GM19240 (cell line): ENCODE measurements around the gene ZNF550.

Experiments used
- DNase-seq: peaks from one replicate; pipeline ENCODE4 v3.0.0; 2011; ENCODE audit warnings: low spot score; ENCODE audit not compliant: insufficient read length

ZNF550 gene

DNA sequence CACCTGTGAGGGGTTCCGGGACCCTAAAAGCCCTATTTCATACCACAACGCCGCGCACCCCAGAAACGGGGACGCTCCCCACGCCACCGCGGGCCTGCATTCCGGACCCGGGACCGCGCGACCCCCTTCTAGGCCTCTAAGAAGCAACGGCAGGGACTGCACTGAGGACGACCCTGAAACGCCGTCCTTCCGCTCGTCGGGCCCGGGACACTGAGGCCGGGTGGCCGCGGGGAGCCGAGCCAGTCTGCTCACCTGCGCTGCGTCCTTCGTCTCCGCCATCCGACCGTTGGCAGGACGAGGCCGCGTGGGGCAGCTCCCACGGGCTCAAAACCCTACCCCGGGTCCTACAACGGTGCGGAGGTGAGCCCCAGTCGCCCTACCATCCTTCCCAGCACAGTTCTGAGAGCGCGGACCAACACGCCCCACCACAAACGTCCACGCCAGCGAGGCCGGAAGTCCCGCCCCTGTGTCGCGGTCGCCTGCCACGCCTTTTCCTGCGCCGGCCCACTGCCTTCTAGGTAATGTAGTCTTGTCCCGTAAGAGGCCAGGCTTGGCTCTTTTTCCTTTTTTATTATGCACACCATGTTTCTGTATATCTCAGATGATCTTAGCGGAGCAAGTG, at the start of gene ZNF550:
ZNF550 (minus strand) TSS at position 460 of the 622 bp plus-strand sequence; CDS start at position 279, 181 bp downstream.
- peak; percentile 56 for DNase-seq

DNA sequence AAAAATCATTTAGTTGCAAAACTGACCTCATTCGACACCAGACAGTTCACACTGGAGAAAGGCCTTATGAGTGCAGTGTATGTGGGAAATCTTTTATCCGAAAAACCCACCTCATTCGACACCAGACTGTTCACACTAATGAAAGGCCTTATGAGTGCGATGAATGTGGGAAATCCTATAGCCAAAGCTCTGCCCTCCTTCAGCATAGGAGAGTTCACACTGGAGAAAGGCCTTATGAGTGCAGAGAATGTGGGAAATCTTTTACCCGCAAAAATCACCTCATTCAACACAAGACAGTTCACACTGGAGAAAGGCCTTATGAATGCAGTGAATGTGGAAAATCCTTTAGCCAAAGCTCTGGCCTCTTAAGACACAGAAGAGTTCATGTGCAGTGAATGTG, 47.3 kb upstream of the ZNF550 start:
- no peak for DNase-seq

DNA sequence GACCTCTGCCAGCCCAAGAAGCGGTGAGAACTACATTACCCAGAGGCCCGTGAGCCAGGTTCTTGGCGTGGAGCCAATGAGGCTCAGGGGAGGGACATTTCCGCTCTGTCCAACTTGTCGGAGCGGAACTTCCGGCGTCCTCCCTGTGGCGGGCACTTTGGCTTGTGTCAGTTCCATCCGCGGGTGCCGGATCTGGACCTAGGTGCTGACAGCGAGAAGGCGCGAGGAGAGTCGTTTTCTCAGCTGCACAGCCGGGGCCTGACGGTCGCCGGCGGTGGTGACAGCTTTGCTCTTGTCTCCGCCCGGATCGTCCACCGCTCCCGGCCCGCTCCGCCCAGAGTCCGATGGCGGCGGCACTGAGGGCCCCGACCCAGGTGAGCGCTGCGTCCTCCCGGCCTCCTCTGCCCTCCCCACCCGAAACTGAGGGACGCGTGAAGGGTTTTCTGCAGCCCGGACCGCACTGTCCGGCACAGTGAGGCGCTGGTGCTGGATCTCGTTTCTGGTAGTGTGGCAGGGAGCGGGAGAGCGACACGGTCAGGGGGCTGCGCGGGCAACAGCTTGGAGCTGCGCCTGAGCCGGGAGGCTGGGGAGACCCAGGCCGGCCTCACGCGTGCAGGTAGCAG, 40.2 kb upstream of the ZNF550 start, which contains the start of gene ZNF530:
ZNF530 (plus strand) TSS at position 125 of the 623 bp plus-strand sequence. CDS start 4,461 bp downstream, outside the sequence.
- DNase-seq: peak; percentile 83

DNA sequence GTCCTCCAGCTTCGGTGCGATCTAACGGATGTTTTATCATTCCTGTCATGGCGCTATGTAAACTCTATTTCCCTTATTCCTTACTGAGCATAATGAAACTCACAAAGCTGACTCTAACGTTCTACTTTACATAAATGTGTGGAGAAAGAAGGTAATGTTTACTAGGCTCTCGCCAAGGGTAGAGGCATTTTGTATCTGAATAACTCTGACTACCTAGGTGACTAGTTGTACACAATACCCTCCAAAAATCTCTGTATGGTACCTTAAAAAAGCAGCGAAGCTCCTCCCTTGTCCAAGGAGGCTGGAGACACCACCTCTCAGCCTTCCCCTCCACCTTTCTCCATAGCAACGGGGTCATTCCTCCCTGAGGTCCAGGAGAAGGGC, 39.7 kb upstream of the ZNF550 start:
- DNase-seq: no peak

DNA sequence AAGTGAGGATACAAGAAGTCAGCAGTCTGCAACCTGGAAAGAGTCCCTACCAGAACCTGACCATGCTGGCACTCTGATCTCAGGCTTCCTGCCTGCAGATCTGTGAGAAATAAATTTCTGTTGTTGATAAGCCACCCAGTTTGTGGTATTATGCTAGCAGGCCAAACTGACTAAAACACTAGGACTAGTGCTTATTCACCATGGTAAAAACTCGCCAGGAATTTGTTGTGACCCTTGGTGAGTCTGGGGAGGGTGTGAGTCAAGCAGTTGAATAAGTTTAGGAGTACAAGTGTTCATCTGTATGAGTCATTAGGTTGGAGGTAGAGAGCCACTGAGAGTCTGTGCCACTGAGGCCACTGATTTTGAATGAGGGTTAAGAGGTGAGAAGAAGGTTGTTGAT, 27.9 kb upstream of the ZNF550 start:
- no peak for DNase-seq

DNA sequence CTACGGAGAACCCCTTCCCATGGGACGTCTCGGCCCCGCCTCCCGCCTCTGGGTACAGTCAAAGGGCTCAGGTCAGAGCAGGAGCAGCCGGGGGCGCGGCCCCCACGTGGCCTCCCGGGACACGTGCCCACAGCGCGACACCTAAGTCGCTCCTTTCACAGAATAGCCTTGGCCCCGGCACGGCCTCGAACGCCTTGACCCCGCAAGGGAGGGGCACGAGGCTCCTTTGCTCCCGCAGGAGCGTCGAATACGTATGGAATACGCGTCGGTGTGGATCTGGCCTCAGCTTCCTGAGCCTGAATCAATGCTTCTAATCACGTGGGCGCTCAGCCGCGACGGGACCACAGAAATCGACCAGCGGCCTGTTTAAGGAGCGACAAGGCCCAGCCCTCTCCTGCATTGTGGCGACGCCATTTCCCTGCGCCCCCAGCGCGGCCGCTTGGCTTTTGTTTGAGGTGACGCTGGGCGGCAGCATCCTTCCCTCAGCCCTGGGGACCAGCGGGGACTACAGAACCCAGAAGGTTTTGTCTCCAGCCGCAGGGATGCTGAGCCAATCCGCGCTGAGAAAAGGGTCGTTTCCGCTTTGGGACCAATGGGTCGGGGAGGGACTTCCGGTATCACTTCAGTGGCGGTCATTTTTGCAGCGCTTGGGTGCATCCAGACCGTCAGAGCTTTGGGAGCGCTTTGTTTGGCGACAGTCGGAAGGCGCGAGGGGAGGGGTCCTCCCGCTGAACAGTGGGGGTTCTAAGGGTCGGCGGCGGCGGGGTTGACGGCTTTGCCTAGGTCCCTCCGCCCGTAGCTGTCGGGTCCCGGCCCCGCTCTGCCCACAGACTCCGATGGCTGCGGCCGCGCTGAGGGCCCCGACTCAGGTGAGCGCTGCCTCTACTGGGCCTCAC, 24.1 kb upstream of the ZNF550 start, which contains the start of gene ZIK1:
ZIK1 (plus strand) TSS at position 625 of the 896 bp plus-strand sequence; CDS start at position 837, 212 bp downstream.
- peak; percentile 72 for DNase-seq

DNA sequence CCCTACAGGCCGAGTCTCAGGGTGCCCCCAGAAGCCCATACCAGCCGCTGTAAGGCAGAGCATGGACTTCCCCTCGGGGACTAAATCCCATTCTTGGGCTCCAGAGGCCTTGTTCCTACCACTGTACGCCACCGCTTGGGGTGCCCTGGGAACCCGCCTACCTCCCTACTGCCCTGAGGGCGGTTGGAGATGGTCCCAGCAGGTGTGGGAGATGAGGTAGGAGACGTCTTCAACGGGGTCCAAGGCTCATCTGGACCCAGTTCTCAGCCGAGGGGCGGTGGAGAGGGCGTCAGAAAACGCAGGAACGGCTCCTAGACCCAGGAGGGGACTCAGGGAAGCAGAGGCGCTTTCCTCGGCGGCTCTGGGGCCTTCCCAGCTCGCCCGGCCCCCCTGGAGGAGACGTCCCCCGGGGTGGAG, 23.4 kb upstream of the ZNF550 start:
- DNase-seq: no peak

DNA sequence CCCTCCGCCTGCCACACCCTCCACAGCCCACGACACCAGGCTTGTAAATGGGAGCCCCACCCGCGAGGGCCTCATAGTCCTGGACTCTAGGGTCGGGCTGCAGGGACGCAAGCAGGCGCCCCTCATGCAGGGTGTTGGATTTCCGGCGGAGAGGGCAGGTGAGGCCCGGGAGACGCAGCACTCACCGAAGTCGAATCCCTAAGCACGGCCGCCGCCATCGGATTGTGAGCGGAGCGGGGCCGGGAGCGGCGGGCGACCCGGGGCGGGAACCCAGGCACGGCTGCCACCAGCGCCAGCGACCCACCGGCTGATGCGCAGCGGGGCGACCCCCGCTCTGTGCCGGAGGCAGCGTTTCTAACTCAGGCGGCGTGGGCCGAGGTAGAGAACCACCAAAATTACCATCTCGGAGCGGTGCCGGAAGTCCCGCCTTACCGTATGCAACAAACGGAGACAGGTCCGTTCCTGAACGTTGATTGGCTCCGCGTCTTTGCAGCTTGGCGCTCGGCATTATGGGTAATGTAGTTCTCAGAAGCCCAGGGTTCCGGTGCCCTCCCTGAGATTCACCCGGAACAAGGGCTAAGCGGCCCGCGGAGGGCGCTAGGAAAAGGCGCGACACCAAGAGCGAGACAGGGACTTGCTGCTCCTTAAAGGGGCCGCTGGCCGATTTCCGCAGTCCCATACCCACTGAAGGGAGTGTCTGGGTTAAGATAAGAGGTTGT, 19.0 kb upstream of the ZNF550 start, which contains the start of gene ZNF416:
ZNF416 (minus strand) TSS at position 425 of the 719 bp plus-strand sequence; CDS start at position 218, 207 bp downstream.
- peak; percentile 95 for DNase-seq

DNA sequence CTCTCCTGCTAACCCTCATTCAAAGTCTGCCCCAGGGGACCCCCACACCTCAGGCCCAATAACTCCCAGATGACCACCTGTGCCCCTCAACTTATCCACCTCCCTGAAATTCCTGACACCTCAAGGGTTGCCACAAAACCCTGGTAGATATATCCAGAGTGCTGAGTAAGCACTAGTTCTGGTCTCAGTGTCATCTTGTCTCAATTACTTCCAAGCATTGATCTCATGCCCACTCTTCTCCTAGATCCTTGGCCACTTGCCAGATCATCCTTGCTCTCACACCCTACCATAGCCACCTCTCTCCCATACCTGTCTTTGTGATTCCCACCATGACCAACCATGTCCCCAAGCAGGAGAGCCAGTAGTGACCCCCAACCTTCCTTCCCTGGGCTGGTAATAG, 17.0 kb upstream of the ZNF550 start:
- no peak for DNase-seq

DNA sequence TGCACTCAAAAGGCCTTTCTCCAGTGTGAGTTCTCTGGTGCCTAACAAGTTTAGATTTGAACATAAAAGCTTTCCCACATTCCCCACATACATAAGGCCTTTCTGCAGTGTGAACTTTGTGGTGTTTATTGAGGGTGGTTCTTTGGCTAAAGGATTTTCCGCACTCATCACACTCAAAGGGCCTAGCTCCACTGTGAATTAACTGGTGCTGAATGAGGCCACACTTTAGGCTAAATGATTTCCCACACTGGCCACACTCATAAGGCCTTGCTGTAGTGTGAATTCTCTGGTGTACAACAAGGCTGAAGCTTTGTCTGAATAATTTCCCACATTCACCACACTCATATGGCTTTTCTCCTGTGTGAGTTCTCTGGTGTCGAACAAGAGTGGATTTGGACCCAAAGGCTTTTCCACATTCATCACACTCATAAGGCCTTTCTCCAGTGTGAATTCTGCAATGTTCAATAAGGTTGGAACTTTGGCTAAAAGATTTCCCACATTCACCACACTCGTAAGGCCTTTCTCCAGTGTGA, 12.8 kb upstream of the ZNF550 start:
- DNase-seq: no peak

DNA sequence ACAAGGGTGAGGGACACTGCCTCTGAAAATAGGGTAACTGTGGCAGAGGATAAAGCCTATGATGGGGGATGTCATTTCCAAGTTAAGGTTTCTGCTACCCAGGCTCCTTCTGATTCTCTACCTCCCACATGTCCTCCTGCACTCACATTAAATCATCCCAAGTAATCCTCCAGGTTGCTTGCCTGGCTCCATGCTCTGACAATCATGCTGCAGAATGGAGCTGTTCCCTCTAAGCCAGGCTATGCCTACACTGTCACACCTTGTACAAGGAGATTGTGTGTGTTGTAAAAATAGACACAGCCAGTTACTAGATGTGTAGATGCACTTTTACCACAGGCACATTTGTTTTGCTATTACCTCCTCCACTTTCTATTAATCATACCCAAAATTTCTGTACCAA, 11.0 kb upstream of the ZNF550 start:
- DNase-seq: no peak

DNA sequence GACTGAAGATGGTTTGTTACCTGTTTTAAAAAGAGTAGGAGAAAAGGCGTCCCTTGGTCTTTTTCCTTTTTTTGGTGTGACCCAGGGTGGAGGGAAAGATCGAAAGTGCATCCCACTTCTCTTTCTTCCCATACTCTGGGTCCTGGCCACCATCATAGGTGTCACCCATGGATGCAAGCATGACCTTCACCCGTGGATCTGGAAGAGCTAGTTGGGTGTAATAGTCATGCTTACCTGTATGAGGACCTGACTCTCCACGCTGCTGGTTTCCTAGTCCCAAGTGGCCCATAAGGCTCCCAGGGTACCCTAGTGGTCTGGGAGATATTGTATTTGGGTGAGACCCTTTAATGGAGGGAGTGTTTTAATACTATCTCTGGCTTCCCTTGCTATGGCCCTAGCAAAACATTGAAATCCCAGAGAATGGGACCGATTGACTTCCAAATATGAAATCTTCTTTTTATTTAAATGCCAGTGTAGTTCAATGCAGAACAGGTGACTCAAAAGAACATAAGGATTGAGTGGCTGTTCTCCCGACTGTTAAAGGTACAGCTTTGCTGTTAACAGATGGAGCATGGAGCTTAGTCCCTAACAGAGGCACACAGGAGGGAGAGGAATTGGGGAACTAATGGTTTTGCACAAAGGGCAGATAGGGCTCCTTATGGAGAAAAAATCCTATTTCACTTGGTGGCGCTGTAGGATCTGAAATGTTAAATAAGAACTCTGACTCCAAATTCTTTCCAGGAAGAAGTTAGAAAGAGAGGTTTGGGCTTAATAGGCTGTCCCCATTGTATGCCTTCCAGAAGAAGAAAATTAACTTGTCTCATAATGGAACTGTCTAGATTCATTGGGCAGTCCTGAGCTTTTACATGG, 7.0 kb upstream of the ZNF550 start:
- no peak for DNase-seq

DNA sequence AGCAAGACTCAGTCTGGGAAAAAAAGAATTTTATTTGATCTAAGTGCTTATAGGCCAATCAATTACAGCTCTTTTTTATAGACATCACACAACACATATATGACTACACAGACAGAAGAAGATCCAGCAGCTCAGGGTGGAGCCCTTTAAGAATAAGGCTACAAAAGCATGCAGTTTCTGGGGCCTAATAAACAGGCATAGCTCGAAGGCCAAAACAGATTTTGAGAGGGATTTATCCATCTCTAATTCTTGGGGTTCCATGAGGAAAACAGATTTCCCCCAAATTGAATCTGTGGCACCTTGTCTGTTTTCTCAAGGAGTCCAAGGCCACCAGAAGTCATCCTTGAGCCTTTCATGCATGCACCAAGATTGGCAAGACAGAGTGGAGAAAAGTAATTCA, 3.9 kb upstream of the ZNF550 start:
- no peak for DNase-seq

DNA sequence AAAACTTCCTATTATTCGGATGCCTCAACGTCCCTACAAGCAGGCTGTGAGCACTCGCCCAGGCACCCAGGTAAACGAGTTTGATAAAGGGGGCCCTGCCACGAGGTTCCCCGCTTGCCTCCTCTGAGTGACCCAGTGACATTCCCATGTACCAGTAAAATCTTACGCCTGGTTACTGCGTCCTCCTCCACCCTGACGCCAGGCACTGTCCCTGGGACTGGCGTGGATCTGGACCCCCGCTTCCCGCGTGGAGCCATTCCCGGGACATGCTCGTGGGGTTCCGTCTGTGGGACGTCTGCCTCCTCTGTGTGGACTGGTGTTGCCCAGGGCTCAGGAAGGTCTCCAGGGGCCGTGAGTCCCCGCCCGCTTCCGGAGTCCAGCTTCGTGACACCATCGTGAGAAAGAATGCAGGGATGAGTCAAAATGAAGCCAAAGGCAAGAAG, 407 bp upstream of the ZNF550 start:
- no peak for DNase-seq

DNA sequence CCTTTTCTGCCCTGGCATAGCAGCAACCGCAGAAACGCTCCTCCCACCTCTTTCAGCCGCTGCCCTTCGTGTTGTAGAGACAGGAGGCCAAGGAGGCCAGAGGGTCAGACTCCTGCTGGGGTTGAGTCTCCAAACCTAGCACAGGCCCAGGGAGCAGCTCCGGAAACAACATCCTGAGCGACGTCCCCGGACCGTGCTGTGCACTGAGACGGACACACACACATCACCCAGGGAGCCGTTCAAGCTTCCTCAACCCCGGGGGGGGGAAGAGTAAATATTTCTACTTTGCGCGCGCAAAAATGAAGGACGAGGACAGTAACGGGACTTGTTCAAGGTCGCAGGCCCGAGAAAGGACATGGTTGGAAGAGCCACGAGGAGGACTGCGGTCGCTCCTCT, 657 bp downstream of the ZNF550 start:
- DNase-seq: peak; percentile 11

DNA sequence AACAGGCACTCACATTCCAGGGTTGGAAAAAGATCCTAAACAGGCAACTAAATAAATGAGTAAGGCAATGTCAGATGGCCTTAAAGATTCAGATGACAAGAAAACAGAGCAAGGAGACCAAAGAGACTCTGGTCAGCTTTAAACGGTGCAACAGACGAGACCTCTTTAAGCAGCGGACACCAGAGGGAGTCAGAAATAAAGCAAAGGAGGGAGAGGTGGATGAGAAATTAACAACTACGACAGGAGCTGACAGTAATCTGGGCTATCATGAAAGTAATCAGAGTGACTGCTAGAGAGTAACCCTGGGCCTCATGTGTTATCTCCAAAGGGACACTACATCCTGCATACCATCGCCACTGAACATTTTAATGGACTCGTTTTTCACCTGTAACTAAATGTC, 1.1 kb downstream of the ZNF550 start:
- DNase-seq: no peak

DNA sequence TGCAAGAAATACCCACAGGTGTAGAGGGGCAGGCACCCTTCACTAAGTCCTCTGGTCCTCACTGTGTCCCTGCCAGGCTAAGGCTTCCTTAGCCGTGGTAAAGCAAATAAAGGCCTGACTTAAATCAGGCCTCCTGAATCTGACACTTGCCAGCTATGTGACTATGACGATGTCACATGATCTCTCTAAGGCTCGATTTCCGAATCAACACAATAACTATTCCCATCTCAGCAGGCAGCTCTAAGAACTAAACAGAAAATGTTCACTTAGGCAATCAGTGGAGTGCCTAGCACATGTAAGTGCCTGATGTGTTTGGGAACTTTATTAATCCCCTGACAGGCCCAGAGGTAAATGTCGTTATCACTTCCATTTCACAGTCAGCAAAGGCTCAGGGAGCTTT, 2.0 kb downstream of the ZNF550 start:
- DNase-seq: no peak

DNA sequence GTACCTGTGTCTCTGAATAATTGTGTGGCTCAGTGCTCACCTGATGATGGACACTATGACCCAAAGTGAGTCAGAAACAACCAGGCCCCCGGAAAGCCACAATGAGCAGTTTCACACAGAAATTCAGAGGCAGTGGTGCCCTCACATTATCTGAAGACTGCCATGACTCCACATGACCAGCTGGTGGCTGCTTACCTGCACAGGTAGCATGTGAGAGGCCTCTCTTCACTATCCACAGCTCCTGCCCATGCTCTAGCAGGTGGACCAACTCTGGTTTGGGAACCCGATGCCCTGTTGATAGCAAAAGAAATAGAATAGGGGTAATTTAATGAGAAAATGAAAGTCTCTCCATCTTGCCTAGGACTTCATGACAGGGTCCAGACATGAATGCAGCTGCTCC, 7.2 kb downstream of the ZNF550 start:
- no peak for DNase-seq

DNA sequence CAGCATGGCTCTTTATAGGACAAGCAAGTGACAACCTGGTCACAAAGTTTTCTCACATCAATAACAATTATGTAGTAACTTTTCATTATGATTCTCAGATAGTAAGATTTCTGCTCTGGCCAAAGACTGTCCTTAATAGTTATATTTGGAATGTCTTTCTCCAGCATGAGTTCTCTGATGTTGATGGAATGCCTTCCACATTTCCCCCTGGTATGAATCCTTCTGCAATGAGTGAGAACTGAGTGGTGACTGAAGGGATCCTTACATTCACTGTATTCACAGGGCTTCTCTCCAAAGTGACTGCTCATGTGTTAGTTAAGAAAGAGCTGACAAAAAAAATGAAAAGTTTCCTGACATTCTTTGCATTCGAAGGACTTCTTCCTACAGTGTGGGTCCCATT, 13.2 kb downstream of the ZNF550 start:
- no peak for DNase-seq

DNA sequence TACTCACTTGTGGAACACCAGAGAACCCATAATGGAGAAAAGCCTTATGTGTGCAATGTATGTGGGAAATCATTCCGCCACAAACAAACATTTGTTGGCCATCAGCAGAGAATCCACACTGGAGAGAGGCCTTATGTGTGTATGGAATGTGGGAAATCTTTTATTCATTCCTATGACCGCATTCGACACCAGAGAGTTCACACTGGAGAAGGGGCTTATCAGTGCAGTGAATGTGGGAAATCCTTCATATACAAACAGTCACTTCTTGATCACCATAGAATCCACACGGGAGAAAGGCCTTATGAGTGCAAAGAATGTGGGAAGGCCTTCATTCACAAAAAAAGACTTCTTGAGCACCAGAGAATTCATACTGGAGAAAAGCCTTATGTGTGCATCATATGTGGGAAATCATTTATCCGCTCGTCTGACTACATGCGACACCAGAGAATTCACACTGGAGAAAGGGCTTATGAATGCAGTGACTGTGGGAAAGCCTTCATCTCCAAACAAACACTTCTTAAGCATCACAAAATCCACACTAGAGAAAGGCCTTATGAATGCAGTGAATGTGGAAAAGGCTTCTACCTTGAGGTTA, 21.6 kb downstream of the ZNF550 start:
- DNase-seq: no peak
